ENCODE results near the gene LCLAT1.

The LCLAT1 gene

GRCh38 chr2:30422444-30423040, 24.5 kb upstream of the LCLAT1 start:
- TF ChIP-seq CTCF (IDR thresholded peaks at IDR 0.05; ENCODE audit: insufficient read depth, low read length) = no peak
- TF ChIP-seq REST (IDR thresholded peaks at IDR 0.05; ENCODE audit: insufficient replicate concordance, low read depth) = no peak
- TF ChIP-seq SPI1 (IDR thresholded peaks at IDR 0.05; ENCODE audit: borderline replicate concordance, low read depth) = no peak
- TF ChIP-seq POLR2AphosphoS5 (IDR thresholded peaks at IDR 0.05; ENCODE audit: low read depth) = no peak
- TF ChIP-seq GABPA (IDR thresholded peaks at IDR 0.05; ENCODE audit: low read depth) = no peak
- H3K27me3 ChIP-seq (ENCODE audit: insufficient read depth, poor library complexity, severe bottlenecking) = no peaks in the 10 kb centered on the region
- no peak overlapping the region for H3K27ac ChIP-seq (replicated peaks)
- H3K4me3 ChIP-seq (replicated peaks; ENCODE audit: insufficient read depth, low read length) = no peak overlapping the region
- DNase-seq (ENCODE audit: low read depth in 1 of 2, low spot score in 1 of 2) = no peak

GRCh38 chr2:30424231-30424630, 22.8 kb upstream of the LCLAT1 start:
- Histone ChIP-seq H3K27ac (replicated peaks) (no peak overlapping the region), H3K27me3 (ENCODE audit: insufficient read depth, poor library complexity, severe bottlenecking) (no peaks in the 10 kb centered on the region)
- no peak for DNase-seq (ENCODE audit: low read depth in 1 of 2, low spot score in 1 of 2)

More at GRCh38 chr2:30424231-30424630, 22.8 kb upstream of the LCLAT1 start:
- H3K4me3 ChIP-seq (replicated peaks; ENCODE audit: insufficient read depth, low read length) = no peak overlapping the region
- TF ChIP-seq CTCF (IDR thresholded peaks at IDR 0.05; ENCODE audit: insufficient read depth, low read length) (no peak), SPI1 (IDR thresholded peaks at IDR 0.05; ENCODE audit: borderline replicate concordance, low read depth) (no peak), REST (IDR thresholded peaks at IDR 0.05; ENCODE audit: insufficient replicate concordance, low read depth) (no peak), POLR2AphosphoS5 (IDR thresholded peaks at IDR 0.05; ENCODE audit: low read depth) (no peak), GABPA (IDR thresholded peaks at IDR 0.05; ENCODE audit: low read depth) (no peak)

Data from HL-60 (cell line).